ENCODE data around the gene CDC16. TPM values are rescaled to one million over a fixed set of nuclear protein-coding genes. Genes with fewer than 3 reads are reported as not detected.

Gene CDC16
- total and polyA plus RNA-seq, 10 donors, result 50.1 to 75.8 (median 67.3) TPM

DNA sequence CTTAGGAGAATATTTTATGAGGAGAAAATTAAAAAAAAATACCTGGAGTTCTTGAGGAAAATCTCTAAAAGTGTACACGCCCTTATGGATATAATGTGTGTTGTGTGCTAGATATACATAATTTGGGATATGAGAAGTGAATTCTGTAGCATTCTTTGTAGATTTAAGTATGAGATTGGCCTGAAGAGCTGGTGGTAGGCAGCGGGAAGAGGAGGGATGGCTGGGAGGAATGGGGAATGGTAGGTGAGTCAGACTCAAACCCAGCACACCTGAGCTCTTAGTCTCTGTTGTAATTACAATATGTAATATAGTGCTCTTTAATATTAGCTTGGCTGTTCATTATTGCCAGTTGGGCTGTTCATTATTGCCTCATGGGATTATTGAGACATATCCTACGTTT, 86.6 kb downstream of the CDC16 start:
- H3K4me3 ChIP-seq, result no peak overlapping the region
- 83 to 95% (median 93%) methylated on average over 3 of the region's 3 CpGs for WGBS, 5 donors
- no peak for DNase-seq
- intact Hi-C loops (cut with DNase I; ENCODE audit: low total_unique reads), result no loop called here
- H3K36me3 ChIP-seq, result peaks cover 6 to 66% (median 40%) of the 10 kb centered on the region in 6 donors
- H3K9me3 ChIP-seq, result no peaks in the 10 kb centered on the region
- TF ChIP-seq POLR2A (IDR thresholded peaks at IDR 0.05), result no peak
- TF ChIP-seq CTCF (IDR thresholded peaks at IDR 0.05 in 8 of 11, conservative IDR thresholded peaks at IDR 0.05 in 3 of 11), result no peak
- TF ChIP-seq POLR2AphosphoS5 (IDR thresholded peaks at IDR 0.05), result no peak
- no peak overlapping the region for H3K27ac ChIP-seq
- H3K27me3 ChIP-seq (replicated peaks in 1 of 7), result no peaks in the 10 kb centered on the region
- H3K4me1 ChIP-seq, result peaks cover 14 to 55% (median 38%) of the 10 kb centered on the region in 6 donors

Small RNA genes within 50 kb of the gene (microRNA-seq; reads per million reads assigned to microRNA genes)
- gene MIR4502, result 0 reads per million in 3 donors
- 0 to 0.36 (median 0) reads per million in 3 donors for gene MIR548AR

Small RNA genes within 50 kb of the gene (small RNA-seq; reads per million reads assigned to genes)
- gene MIR4502 (0 reads per million in 4 donors), gene MIR548AR (0 reads per million in 4 donors)

Other genes starting within 250 kb of the CDC16 start
- 10 to 100 TPM; 35.9 to 52.8 (median 52.0) TPM for gene RASA3, start 102.3 kb upstream of the CDC16 start, total RNA-seq
- 10 to 100 TPM; 11.7 to 17.2 (median 12.1) TPM for gene RASA3, start 102.3 kb upstream of the CDC16 start, polyA plus RNA-seq
- not detected for gene CFAP97D2, start 55.6 kb upstream of the CDC16 start, total RNA-seq
- under 1 TPM in 1 of 3 donors, not detected in 2; 0.05 TPM for gene CFAP97D2, start 55.6 kb upstream of the CDC16 start, polyA plus RNA-seq
- gene UPF3A, start 46.7 kb downstream of the CDC16 start, total RNA-seq, result 10 to 100 TPM; 33.0 to 59.7 (median 46.8) TPM
- gene UPF3A, start 46.7 kb downstream of the CDC16 start, polyA plus RNA-seq, result 10 to 100 TPM; 40.2 to 58.0 (median 54.5) TPM
- 10 to 100 TPM; 20.5 to 49.8 (median 23.2) TPM for gene CHAMP1, start 79.6 kb downstream of the CDC16 start, total RNA-seq
- 1 to 10 TPM; 3.8 to 7.0 (median 5.7) TPM for gene CHAMP1, start 79.6 kb downstream of the CDC16 start, polyA plus RNA-seq